K562 (cell line): ENCODE results near the gene GMDS. TPM values are rescaled to one million over a fixed set of nuclear protein-coding genes. Genes with fewer than 3 reads are reported as not detected.

Experiments
- KAT8 ChIP-seq: fragments of 450-650 bp; IDR thresholded peaks from 2 replicates; pipeline ENCODE4 v1.6.1; 2016; ENCODE audit warnings: low read depth, mild to moderate bottlenecking
- L3MBTL2 ChIP-seq: fragments of 450-650 bp; IDR thresholded peaks from 2 replicates; pipeline ENCODE4 v1.6.1; 2016; ENCODE audit warnings: mild to moderate bottlenecking, moderate library complexity
- SNIP1 ChIP-seq: fragments of 450-650 bp; IDR thresholded peaks from 2 replicates; pipeline ENCODE4 v1.7.1; 2017; ENCODE audit warnings: low read depth, mild to moderate bottlenecking
- SPI1 ChIP-seq: IDR thresholded peaks from 2 replicates; pipeline ENCODE4 v1.6.1; 2011; ENCODE audit warnings: low read depth, low read length, control low read depth, borderline replicate concordance
- polyA plus RNA-seq, 8 experiments: library from polyadenylated mRNA; depleted of rRNA in 4 of 8; stranded (reverse) in 5 of 8; unstranded in 3 of 8; fragments of >200 nt; fragmentation: Nextera tagmentation in 2 of 8; fragmentation: Illumina TruSeq in 1 of 8; extraction: Ambion mirVana in 2 of 8; extraction: Trizol in 1 of 8; gene quantifications; 2 replicates each; pipeline versions ENCODE4 v1.2.1 to v1.2.3, GENCODE V29; 2011 to 2014; ENCODE audit warnings: inconsistent platforms in 1 of 8, missing spikeins in 1 of 8
- total RNA-seq, 7 experiments: library from RNA; depleted of rRNA in 6 of 7; stranded (reverse); fragments of >200 nt in 6 of 7; fragmentation: Illumina TruSeq in 2 of 7; extraction: Trizol in 2 of 7; gene quantifications; 2 replicates each; pipeline versions ENCODE4 v1.2.1 to v1.2.3, GENCODE V29; 2011 to 2021; ENCODE audit warnings: low replicate concordance in 1 of 7
- TF ChIP-seq, protein P1 (sequence below): fragments of 450-650 bp; IDR thresholded peaks from 2 replicates; pipeline ENCODE4 v1.7.0; 2016; ENCODE audit warnings: borderline replicate concordance
- TF ChIP-seq, protein P2 (sequence below): fragments of 450-650 bp; formaldehyde crosslinking; IDR thresholded peaks from 2 replicates; pipeline ENCODE4 v1.4.0; 2022; ENCODE audit warnings: missing genetic modification characterization
- TF ChIP-seq, protein P3 (sequence below): sonication (generic); formaldehyde crosslinking; IDR thresholded peaks from 2 replicates; pipeline ENCODE4 v1.9.0; 2022; ENCODE audit warnings: mild to moderate bottlenecking, missing genetic modification reagents
- TF ChIP-seq, protein P4 (sequence below): sonication (generic); formaldehyde crosslinking; IDR thresholded peaks from 2 replicates; pipeline ENCODE4 v1.8.1; 2023; ENCODE audit warnings: mild to moderate bottlenecking, missing genetic modification reagents
- TF ChIP-seq, protein P5 (sequence below): fragments of 450-650 bp; conservative IDR thresholded peaks from 2 replicates; pipeline ENCODE4 v1.6.1; 2016; ENCODE audit warnings: missing genetic modification characterization, low read depth, mild to moderate bottlenecking, control low read depth, missing compliant biosample characterization

Gene GMDS
- total and polyA plus RNA-seq, 9 of the 15 experiments (the other 6 are each of a cell fraction or from before 2014, with no cell fraction given) = 0.48 to 31.8 (median 13.4) TPM

DNA sequence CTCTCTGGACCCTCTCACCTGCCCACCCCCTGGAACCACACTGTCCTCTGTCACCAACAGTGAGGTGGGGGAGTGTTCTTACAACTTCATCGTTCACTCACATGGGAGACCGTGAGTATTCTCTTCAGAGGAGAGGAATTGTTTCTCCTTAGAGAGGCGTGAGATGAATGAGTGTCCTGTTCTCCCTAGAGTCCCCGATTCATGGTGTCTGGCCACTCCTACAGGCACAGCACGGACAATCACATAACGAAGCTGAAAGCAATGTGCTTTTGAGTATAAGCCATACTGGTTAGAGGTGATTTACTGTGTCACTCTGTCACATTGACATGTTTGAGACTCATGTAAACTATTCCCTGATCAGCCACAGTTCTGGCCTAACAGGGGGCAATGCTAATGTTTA lies 581.1 kb downstream of the GMDS start (continued):
- TF ChIP-seq SPI1 = no peak
- TF ChIP-seq, protein P1, sequence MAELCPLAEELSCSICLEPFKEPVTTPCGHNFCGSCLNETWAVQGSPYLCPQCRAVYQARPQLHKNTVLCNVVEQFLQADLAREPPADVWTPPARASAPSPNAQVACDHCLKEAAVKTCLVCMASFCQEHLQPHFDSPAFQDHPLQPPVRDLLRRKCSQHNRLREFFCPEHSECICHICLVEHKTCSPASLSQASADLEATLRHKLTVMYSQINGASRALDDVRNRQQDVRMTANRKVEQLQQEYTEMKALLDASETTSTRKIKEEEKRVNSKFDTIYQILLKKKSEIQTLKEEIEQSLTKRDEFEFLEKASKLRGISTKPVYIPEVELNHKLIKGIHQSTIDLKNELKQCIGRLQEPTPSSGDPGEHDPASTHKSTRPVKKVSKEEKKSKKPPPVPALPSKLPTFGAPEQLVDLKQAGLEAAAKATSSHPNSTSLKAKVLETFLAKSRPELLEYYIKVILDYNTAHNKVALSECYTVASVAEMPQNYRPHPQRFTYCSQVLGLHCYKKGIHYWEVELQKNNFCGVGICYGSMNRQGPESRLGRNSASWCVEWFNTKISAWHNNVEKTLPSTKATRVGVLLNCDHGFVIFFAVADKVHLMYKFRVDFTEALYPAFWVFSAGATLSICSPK = no peak
- TF ChIP-seq L3MBTL2 = no peak
- TF ChIP-seq, protein P2, sequence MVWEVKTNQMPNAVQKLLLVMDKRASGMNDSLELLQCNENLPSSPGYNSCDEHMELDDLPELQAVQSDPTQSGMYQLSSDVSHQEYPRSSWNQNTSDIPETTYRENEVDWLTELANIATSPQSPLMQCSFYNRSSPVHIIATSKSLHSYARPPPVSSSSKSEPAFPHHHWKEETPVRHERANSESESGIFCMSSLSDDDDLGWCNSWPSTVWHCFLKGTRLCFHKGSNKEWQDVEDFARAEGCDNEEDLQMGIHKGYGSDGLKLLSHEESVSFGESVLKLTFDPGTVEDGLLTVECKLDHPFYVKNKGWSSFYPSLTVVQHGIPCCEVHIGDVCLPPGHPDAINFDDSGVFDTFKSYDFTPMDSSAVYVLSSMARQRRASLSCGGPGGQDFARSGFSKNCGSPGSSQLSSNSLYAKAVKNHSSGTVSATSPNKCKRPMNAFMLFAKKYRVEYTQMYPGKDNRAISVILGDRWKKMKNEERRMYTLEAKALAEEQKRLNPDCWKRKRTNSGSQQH (CRISPR knock-in tag) = no peak
- TF ChIP-seq, protein P3, sequence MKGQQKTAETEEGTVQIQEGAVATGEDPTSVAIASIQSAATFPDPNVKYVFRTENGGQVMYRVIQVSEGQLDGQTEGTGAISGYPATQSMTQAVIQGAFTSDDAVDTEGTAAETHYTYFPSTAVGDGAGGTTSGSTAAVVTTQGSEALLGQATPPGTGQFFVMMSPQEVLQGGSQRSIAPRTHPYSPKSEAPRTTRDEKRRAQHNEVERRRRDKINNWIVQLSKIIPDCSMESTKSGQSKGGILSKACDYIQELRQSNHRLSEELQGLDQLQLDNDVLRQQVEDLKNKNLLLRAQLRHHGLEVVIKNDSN (CRISPR knock-in tag) = no peak
- TF ChIP-seq, protein P4, sequence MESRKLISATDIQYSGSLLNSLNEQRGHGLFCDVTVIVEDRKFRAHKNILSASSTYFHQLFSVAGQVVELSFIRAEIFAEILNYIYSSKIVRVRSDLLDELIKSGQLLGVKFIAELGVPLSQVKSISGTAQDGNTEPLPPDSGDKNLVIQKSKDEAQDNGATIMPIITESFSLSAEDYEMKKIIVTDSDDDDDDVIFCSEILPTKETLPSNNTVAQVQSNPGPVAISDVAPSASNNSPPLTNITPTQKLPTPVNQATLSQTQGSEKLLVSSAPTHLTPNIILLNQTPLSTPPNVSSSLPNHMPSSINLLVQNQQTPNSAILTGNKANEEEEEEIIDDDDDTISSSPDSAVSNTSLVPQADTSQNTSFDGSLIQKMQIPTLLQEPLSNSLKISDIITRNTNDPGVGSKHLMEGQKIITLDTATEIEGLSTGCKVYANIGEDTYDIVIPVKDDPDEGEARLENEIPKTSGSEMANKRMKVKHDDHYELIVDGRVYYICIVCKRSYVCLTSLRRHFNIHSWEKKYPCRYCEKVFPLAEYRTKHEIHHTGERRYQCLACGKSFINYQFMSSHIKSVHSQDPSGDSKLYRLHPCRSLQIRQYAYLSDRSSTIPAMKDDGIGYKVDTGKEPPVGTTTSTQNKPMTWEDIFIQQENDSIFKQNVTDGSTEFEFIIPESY (CRISPR knock-in tag) = no peak
- TF ChIP-seq KAT8 = no peak
- no peak for TF ChIP-seq SNIP1
- TF ChIP-seq, protein P5, sequence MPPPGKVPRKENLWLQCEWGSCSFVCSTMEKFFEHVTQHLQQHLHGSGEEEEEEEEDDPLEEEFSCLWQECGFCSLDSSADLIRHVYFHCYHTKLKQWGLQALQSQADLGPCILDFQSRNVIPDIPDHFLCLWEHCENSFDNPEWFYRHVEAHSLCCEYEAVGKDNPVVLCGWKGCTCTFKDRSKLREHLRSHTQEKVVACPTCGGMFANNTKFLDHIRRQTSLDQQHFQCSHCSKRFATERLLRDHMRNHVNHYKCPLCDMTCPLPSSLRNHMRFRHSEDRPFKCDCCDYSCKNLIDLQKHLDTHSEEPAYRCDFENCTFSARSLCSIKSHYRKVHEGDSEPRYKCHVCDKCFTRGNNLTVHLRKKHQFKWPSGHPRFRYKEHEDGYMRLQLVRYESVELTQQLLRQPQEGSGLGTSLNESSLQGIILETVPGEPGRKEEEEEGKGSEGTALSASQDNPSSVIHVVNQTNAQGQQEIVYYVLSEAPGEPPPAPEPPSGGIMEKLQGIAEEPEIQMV (tag) = no peak
